Sigmoid colon (tissue), 7 donors: Measurements from ENCODE around the gene ADNP2. TPM values are rescaled to one million over a fixed set of nuclear protein-coding genes. Genes with fewer than 3 reads are reported as not detected.

ENCODE experiments used
- DNase-seq: peaks from one replicate; pipeline ENCODE4 v3.0.0-alpha.2; 2019
- H3K27ac ChIP-seq, 4 donors: fragments of 200-600 bp; sonication (generic); one replicate each; pipeline ENCODE4 v1.5.1; 2016 to 2019; ENCODE audit warnings: mild to moderate bottlenecking in 1 of 4
- H3K27me3 ChIP-seq, 3 donors: fragments of 200-600 bp; sonication (generic); one replicate each; pipeline ENCODE4 v1.5.1; 2019; ENCODE audit warnings: mild to moderate bottlenecking in 1 of 3
- H3K36me3 ChIP-seq, 4 donors: fragments of 200-600 bp; sonication (generic); one replicate each; pipeline ENCODE4 v1.5.1; 2016 to 2019
- H3K4me1 ChIP-seq, 4 donors: fragments of 200-600 bp; sonication (generic); one replicate each; pipeline ENCODE4 v1.5.1; 2017 to 2019
- H3K4me3 ChIP-seq, 4 donors: fragments of 200-600 bp; sonication (generic); one replicate each; pipeline ENCODE4 v1.5.1; 2017 to 2019; ENCODE audit warnings: mild to moderate bottlenecking in 2 of 4, moderate library complexity in 1 of 4
- H3K9me3 ChIP-seq, 4 donors: fragments of 200-600 bp in 3 of 4; sonication (generic) in 3 of 4; one replicate each; pipeline versions ENCODE4 v1.5.1 to v1.6.1; 2013 to 2019
- EP300 ChIP-seq, 4 donors: sonication (generic); formaldehyde crosslinking; IDR thresholded peaks; one replicate each; pipeline ENCODE4 v1.6.1; 2017; ENCODE audit warnings: antibody characterized with exemption in 4 of 4
- POLR2A ChIP-seq, 2 donors: fragments of 450-650 bp; IDR thresholded peaks; one replicate each; pipeline ENCODE4 v1.6.1; 2016; ENCODE audit warnings: antibody characterized with exemption in 2 of 2, mild to moderate bottlenecking in 2 of 2, moderate library complexity in 2 of 2
- POLR2AphosphoS5 ChIP-seq, 4 donors: sonication (generic); formaldehyde crosslinking; IDR thresholded peaks; one replicate each; pipeline ENCODE4 v1.6.1; 2017; ENCODE audit warnings: antibody characterized with exemption in 4 of 4
- WGBS, 2 donors: extraction: QIAGEN DNeasy Blood & Tissue Kit; methylation state at CpG; one replicate each; pipeline ENCODE4 v1.1.7; 2013; 5-methylcytosine and 5-hydroxymethylcytosine counted together
- intact Hi-C: fragments of 100-400 bp; cut with DNase I; formaldehyde crosslinking; loops from one replicate; pipeline ENCODE4 v1.15.1; 2023
- polyA plus RNA-seq, 3 donors: library from polyadenylated mRNA; stranded (reverse); fragments of 200-250 nt; gene quantifications; one replicate each; pipeline ENCODE4 v1.2.3, GENCODE V29; 2013
- total RNA-seq, 4 donors: library from RNA; depleted of rRNA; stranded (reverse); fragments of >200 nt; gene quantifications; one replicate each; pipeline ENCODE4 v1.1.0, GENCODE V29; 2016
- TF ChIP-seq, protein P1 (sequence below), 4 experiments: fragments of 450-650 bp in 3 of 4; fragments of 200-600 bp in 1 of 4; IDR thresholded peaks; one replicate each; pipeline ENCODE4 v1.5.1; 2016 to 2019; ENCODE audit warnings: antibody characterized with exemption in 4 of 4, mild to moderate bottlenecking in 3 of 4, moderate library complexity in 2 of 4
- donor health status: healthy with polysubstance abuse.
- donor health status: Bipolar disorder and iron deficiency.
- donor health status: healthy.

ADNP2 gene
- total and polyA plus RNA-seq, 7 donors, result 3.6 to 18.0 (median 13.0) TPM

DNA sequence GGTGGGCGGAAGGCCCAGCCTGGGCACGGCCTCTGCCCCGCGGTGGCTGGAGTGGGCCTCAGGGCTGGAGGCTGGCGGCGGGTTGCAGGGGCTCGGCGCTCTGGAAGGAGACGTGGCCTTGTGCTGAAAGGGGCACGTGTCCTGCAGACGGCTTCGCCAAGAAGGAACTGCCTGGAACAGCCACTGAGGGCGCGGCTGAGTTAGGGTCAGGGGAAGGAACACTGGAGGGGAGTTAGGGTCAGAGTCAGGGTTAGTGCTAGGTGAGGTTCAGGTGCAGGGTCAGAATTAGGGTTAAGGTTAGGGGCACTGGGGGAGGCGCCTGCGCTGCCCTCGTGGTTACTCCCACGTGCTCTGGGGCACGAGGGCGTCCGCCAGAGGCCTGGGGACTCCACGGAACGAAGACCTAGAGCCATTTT lies 933 bp upstream of the ADNP2 start:
- Histone ChIP-seq H3K27ac (peak overlapping the region; percentile 83 to 94 (median 92)), H3K9me3 (no peaks in the 10 kb centered on the region), H3K4me1 (peaks cover 0 to 32% (median 16%) of the 10 kb centered on the region in 4 donors), H3K4me3 (no peak overlapping the region), H3K36me3 (no peaks in the 10 kb centered on the region), H3K27me3 (no peaks in the 10 kb centered on the region)
- intact Hi-C loops, result loop anchor here (2.0 to 5.0 kb wide), 2 partner anchors 73 to 121 kb away; partner anchors contain the start of genes RBFA and TXNL4A
- WGBS, 2 donors, result 93 to 94% methylated on average over 23 of the region's 23 CpGs
- no peak for TF ChIP-seq EP300 (IDR thresholded peaks at IDR 0.05)
- TF ChIP-seq POLR2A (IDR thresholded peaks at IDR 0.05), result no peak
- TF ChIP-seq POLR2AphosphoS5 (IDR thresholded peaks at IDR 0.05), result no peak
- TF ChIP-seq, protein P1, sequence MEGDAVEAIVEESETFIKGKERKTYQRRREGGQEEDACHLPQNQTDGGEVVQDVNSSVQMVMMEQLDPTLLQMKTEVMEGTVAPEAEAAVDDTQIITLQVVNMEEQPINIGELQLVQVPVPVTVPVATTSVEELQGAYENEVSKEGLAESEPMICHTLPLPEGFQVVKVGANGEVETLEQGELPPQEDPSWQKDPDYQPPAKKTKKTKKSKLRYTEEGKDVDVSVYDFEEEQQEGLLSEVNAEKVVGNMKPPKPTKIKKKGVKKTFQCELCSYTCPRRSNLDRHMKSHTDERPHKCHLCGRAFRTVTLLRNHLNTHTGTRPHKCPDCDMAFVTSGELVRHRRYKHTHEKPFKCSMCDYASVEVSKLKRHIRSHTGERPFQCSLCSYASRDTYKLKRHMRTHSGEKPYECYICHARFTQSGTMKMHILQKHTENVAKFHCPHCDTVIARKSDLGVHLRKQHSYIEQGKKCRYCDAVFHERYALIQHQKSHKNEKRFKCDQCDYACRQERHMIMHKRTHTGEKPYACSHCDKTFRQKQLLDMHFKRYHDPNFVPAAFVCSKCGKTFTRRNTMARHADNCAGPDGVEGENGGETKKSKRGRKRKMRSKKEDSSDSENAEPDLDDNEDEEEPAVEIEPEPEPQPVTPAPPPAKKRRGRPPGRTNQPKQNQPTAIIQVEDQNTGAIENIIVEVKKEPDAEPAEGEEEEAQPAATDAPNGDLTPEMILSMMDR (IDR thresholded peaks at IDR 0.05), result no peak
- DNase-seq, result no peak

DNA sequence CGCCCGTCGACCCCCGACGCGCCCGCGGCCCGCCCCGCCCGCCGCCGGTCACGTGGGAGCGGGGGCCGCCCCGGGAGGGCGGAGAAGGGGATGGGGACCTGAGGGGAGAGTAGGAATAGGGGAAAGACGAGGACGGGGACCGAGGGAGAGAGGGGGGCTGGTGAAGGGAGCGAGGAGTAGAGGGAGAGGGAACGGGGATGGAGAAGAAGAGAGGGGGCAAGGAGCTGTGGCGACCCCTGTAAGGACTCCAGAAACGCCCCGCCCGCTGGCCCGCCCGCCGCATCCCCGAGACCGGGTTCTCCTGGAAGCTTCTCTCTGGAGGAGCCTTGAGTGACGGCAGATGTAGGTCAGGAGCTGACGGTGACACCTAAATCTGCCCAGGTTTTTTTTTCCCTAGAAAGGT lies 615 bp downstream of the ADNP2 start:
- 0 to 1% methylated on average over 34 of the region's 34 CpGs for WGBS, 2 donors
- peak overlapping the region; percentile 39 to 90 (median 75) for H3K4me3 ChIP-seq
- peak overlapping the region; percentile 83 to 94 (median 92) for H3K27ac ChIP-seq
- DNase-seq, result peak; percentile 77
- TF ChIP-seq, protein P1 (IDR thresholded peaks at IDR 0.05), result no peak
- TF ChIP-seq POLR2AphosphoS5 (IDR thresholded peaks at IDR 0.05), result peak in 1 of 4 donors; percentile 6
- intact Hi-C loops, result loop anchor here (2.0 to 10.0 kb wide), 3 partner anchors 75 to 425 kb away; partner anchors contain the start of genes RBFA and TXNL4A
- H3K4me1 ChIP-seq, result peaks cover 0 to 17% (median 14%) of the 10 kb centered on the region in 4 donors
- H3K36me3 ChIP-seq, result no peaks in the 10 kb centered on the region
- no peaks in the 10 kb centered on the region for H3K27me3 ChIP-seq
- H3K9me3 ChIP-seq, result no peaks in the 10 kb centered on the region

DNA sequence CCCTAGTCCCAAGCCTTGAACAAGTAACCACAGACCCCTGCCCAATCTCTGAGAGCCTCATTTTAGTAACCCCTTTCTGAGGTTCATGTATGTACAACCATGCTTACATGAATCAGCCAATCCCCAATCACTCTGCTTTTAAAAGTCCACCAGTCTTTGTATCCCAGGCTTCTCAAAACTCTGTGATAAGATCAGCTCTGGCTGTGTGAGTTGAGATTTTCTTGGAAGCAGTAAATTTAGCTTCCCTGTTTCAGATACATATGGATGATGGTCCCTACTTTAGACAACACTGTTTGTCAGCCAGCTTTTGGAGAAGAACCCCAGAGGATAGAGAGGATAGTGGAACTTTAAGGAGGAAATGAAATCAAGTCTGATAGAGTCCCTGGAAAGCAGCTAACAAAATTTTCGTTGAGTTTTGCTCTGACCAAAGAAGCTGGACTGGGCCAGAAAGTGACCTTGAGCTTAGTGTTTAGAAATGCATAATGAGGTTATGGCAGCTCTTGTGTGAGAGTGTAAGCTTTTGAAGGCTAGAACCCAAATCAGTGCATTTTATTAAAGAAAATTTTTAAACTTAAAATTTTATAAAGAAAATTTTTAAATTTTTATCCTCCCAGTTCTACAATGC lies 3.7 kb downstream of the ADNP2 start:
- DNase-seq, result no peak
- WGBS, 2 donors, result 22 to 42% methylated on average over 1 of the region's 1 CpG
- TF ChIP-seq EP300 (IDR thresholded peaks at IDR 0.05) (no peak), POLR2A (IDR thresholded peaks at IDR 0.05) (no peak), POLR2AphosphoS5 (IDR thresholded peaks at IDR 0.05) (no peak)
- H3K4me3 ChIP-seq, result no peak overlapping the region
- no peak overlapping the region for H3K27ac ChIP-seq
- no peaks in the 10 kb centered on the region for H3K9me3 ChIP-seq
- intact Hi-C loops, result loop anchor here (10.0 kb wide), 1 partner anchor 428 kb away; no protein-coding TSS in a partner anchor
- peaks cover 0 to 19% (median 15%) of the 10 kb centered on the region in 4 donors for H3K4me1 ChIP-seq
- H3K27me3 ChIP-seq, result no peaks in the 10 kb centered on the region
- H3K36me3 ChIP-seq, result peaks cover 0 to 4% (median 0%) of the 10 kb centered on the region in 4 donors

DNA sequence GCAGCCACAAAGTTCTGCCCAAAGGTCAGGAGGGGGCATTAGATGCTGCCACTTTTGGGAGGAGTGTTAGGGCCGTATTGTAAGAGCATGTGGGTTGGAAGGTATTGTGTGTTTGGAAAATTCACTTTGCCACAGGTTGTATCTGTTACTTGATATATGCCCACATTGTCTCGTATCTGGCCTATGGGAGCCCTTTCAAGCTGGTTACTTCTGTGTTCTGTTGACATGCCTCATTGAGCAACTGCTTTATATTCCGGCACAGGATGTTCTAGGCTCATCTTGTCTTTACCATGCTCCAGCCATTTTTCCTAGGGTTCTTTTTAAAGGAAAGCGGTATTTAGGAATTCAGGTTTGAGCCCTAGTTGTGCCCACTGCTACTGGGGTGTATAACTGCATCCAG lies 6.0 kb downstream of the ADNP2 start:
- TF ChIP-seq EP300 (IDR thresholded peaks at IDR 0.05) (no peak), POLR2AphosphoS5 (IDR thresholded peaks at IDR 0.05) (no peak), POLR2A (IDR thresholded peaks at IDR 0.05) (no peak)
- TF ChIP-seq, protein P1 (IDR thresholded peaks at IDR 0.05), result no peak
- no peak overlapping the region for H3K27ac ChIP-seq
- H3K9me3 ChIP-seq, result no peaks in the 10 kb centered on the region
- 92 to 95% methylated on average over 4 of the region's 4 CpGs for WGBS, 2 donors
- intact Hi-C loops, result loop anchor here (10.0 kb wide), 1 partner anchor 430 kb away; no protein-coding TSS in a partner anchor
- no peak overlapping the region for H3K4me3 ChIP-seq
- no peaks in the 10 kb centered on the region for H3K27me3 ChIP-seq
- peaks cover 0 to 25% (median 4%) of the 10 kb centered on the region in 4 donors for H3K36me3 ChIP-seq
- H3K4me1 ChIP-seq, result peaks cover 0 to 17% (median 14%) of the 10 kb centered on the region in 4 donors
- no peak for DNase-seq

DNA sequence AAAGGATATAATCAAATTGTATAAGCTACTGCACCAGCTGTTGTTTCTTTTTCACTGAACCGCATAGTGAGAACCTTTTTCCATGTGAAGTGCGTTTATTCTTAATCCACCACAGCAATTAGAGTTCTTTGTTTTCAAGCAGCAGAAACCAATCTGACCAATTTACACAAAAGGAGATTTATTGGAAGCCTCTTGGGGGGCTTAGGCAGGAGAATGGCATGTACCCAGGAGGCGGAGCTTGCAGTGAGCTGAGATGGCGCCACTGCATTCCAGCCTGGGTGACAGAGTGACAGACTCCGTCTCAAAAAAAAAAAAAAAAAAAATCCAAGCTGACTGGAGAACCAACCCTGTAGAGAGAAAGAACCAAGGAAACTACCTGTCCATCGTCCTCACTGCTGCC lies 10.0 kb downstream of the ADNP2 start:
- intact Hi-C loops, result loop anchor here (10.0 kb wide), 1 partner anchor 434 kb away; no protein-coding TSS in a partner anchor
- Histone ChIP-seq H3K4me3 (no peak overlapping the region), H3K4me1 (peaks cover 0 to 6% (median 0%) of the 10 kb centered on the region in 4 donors), H3K27ac (no peak overlapping the region), H3K36me3 (peaks cover 0 to 38% (median 4%) of the 10 kb centered on the region in 4 donors), H3K9me3 (no peaks in the 10 kb centered on the region), H3K27me3 (no peaks in the 10 kb centered on the region)
- TF ChIP-seq EP300 (IDR thresholded peaks at IDR 0.05), result no peak
- no peak for TF ChIP-seq POLR2AphosphoS5 (IDR thresholded peaks at IDR 0.05)
- no peak for DNase-seq
- WGBS, 2 donors, result 92 to 94% methylated on average over 6 of the region's 6 CpGs
